Lung (tissue), 12 donors: ENCODE measurements around the gene GNA12. TPM values are rescaled to one million over a fixed set of nuclear protein-coding genes. Genes with fewer than 3 reads are reported as not detected.
"Not testable (repeated sequence)": the region's sequence is repeated elsewhere in the genome, so short reads cannot be mapped to it uniquely, and the experiment has no call there.

ENCODE experiments used
- ATAC-seq: fragments of 200-7000 bp; cut with Tn5 transposase; one replicate; pipeline ENCODE4 v1.9.1; 2020; ENCODE audit warnings: moderate number of reproducible peaks; ENCODE audit not compliant: insufficient read depth, low FRiP score
- DNase-seq, 3 donors: peaks; one replicate each; pipeline ENCODE4 v3.0.0-alpha.2; 2013 to 2017
- H3K27ac ChIP-seq, 2 donors: one replicate each; pipeline ENCODE4 v1.5.1; 2013; ENCODE audit warnings: mild to moderate bottlenecking in 2 of 2, moderate library complexity in 2 of 2, control low read depth in 1 of 2, inconsistent platforms in 1 of 2, low read depth in 1 of 2, low read length in 1 of 2
- H3K27me3 ChIP-seq, 3 donors: one replicate each; pipeline ENCODE4 v1.5.1; 2013; ENCODE audit warnings: low read length in 2 of 3; ENCODE audit not compliant: control insufficient read depth in 3 of 3, insufficient read depth in 3 of 3
- H3K36me3 ChIP-seq, 4 donors: one replicate each; pipeline ENCODE4 v1.5.1; 2013; ENCODE audit warnings: low read length in 4 of 4, mild to moderate bottlenecking in 1 of 4, moderate library complexity in 1 of 4; ENCODE audit not compliant: control insufficient read depth in 4 of 4, insufficient read depth in 4 of 4
- H3K4me1 ChIP-seq, 5 donors: one replicate each; pipeline ENCODE4 v1.5.1; 2013; ENCODE audit warnings: low read length in 5 of 5, mild to moderate bottlenecking in 2 of 5, moderate library complexity in 1 of 5; ENCODE audit not compliant: control insufficient read depth in 5 of 5, insufficient read depth in 5 of 5
- H3K4me3 ChIP-seq: one replicate; pipeline ENCODE4 v1.5.1; 2013; ENCODE audit warnings: mild to moderate bottlenecking, control low read depth, moderate library complexity
- H3K9ac ChIP-seq, 2 donors: one replicate each; pipeline ENCODE4 v1.5.1; 2013; ENCODE audit warnings: low read length in 2 of 2, control low read depth in 1 of 2; ENCODE audit not compliant: insufficient read depth in 1 of 2
- H3K9me3 ChIP-seq, 4 donors: one replicate each; pipeline ENCODE4 v1.5.1; 2013; ENCODE audit warnings: low read length in 3 of 4, mild to moderate bottlenecking in 1 of 4, moderate library complexity in 1 of 4; ENCODE audit not compliant: control insufficient read depth in 4 of 4, insufficient read depth in 3 of 4
- WGBS, 2 donors: extraction: QIAGEN DNeasy Blood & Tissue Kit; methylation state at CpG; one replicate each; pipeline ENCODE4 v1.1.7; 2013; 5-methylcytosine and 5-hydroxymethylcytosine counted together
- polyA plus RNA-seq, 2 donors: library from polyadenylated mRNA; stranded (reverse); fragments of 200-250 nt; gene quantifications; one replicate each; pipeline ENCODE4 v1.2.1, GENCODE V29; 2013
- total RNA-seq, 2 donors: library from RNA; depleted of rRNA in 1 of 2; stranded (reverse); fragments of >200 nt in 1 of 2; gene quantifications; one replicate each; pipeline ENCODE4 v1.2.1, GENCODE V29; 2014 to 2021
- TF ChIP-seq, protein P1 (sequence below): IDR thresholded peaks from 2 replicates; pipeline ENCODE4 v1.5.1; 2012; ENCODE audit warnings: mild to moderate bottlenecking; ENCODE audit errors: control extremely low read depth, extremely low read depth
- donor health status: control.
- donor health status: control.
- donor health status: Bipolar disorder and iron deficiency.
- donor health status: healthy.
- donor health status: DM: yes; HTN: yes; CAD: no.

Gene GNA12
- total and polyA plus RNA-seq, 4 donors = 11.0 to 51.9 (median 33.5) TPM

DNA sequence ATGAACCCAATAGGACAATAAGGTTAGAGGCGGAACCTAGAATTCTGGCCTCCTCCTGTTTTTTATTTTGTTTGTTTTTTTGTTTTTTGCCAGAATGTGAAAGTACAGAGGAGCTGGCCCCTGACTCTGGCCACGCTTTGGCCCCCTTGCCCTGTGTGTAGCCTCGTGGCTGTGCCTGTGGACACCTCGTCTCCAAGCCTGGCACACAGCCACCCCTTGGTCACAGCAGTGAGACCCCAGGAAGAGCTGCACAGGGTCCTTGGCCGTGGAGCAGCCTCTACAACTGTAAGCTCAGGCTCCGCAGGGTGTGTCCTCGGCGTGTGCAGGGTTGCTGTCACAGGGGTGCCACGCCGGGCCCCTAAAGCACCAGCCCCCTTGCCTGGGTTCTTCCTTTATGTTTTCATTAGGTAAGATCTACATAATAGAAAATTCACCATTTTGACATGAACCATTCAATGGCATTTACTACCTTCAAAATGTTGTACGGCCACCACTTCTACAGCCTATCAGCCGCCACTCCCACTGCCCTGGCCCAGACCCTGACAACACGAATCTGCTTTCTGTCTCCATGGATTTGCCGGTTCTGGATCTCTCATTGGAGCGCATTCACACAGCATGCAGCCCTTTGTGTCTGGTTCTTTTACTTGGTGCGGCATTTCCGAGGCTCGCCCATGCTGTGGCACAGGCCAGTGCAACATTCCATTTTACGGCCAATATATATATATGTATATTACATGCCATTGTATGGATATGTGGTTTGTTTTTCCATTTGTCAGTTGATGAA is 105.2 kb downstream of the GNA12 start:
- DNase-seq (no peak), ATAC-seq (no peak)
- Histone ChIP-seq H3K4me3 (no peak overlapping the region), H3K4me1 (peaks cover 0 to 25% (median 3%) of the 10 kb centered on the region in 5 donors), H3K36me3 (peaks cover 0 to 3% (median under 1%) of the 10 kb centered on the region in 4 donors), H3K27me3 (no peaks in the 10 kb centered on the region), H3K9me3 (no peaks in the 10 kb centered on the region), H3K9ac (no peak overlapping the region), H3K27ac (no peak overlapping the region)
- TF ChIP-seq, protein P1, sequence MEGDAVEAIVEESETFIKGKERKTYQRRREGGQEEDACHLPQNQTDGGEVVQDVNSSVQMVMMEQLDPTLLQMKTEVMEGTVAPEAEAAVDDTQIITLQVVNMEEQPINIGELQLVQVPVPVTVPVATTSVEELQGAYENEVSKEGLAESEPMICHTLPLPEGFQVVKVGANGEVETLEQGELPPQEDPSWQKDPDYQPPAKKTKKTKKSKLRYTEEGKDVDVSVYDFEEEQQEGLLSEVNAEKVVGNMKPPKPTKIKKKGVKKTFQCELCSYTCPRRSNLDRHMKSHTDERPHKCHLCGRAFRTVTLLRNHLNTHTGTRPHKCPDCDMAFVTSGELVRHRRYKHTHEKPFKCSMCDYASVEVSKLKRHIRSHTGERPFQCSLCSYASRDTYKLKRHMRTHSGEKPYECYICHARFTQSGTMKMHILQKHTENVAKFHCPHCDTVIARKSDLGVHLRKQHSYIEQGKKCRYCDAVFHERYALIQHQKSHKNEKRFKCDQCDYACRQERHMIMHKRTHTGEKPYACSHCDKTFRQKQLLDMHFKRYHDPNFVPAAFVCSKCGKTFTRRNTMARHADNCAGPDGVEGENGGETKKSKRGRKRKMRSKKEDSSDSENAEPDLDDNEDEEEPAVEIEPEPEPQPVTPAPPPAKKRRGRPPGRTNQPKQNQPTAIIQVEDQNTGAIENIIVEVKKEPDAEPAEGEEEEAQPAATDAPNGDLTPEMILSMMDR = no peak
- WGBS, 2 donors = 92 to 95% methylated on average over 19 of the region's 19 CpGs

DNA sequence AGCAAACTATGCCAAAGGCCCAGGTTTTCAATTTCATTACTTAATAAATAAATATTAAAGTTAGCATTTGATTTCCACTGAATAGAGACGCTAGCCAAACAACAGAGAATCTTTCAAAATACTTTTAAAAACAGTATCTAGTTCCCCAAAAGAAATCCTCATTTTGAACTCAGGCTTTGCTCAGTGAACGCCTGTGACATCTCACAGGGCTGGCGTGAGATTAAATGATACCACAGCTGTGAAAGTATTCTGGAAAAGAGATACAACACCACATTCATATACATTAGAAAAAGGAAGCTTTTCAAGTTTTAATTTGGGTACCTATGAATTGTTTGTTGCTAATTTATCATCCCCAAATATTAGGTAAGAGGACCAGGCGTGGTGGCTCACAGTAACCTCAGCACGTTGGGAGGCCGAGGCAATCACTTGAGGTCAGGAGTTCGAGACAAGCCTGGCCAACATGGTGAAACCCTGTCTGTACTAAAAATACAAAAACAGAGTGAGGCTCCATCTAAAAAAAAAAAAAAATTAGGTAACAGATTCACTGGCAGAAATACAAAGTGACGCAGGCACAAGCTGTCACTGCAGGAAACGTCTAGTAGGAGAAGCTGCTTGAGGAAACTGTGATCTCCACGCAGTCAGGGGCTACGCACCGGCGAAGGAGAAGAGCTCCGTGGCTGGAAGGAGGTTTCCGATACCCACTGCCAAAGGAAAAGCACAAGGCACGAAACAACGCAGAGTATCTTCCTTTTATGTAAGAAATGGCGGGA is 106.2 kb downstream of the GNA12 start:
- H3K4me1 ChIP-seq = peaks cover 0 to 26% (median 7%) of the 10 kb centered on the region in 5 donors
- no peaks in the 10 kb centered on the region for H3K9me3 ChIP-seq
- WGBS, 2 donors = 24 to 50% methylated on average over 18 of the region's 18 CpGs
- TF ChIP-seq, protein P1 = no peak
- peaks cover 0 to 4% (median 2%) of the 10 kb centered on the region in 4 donors for H3K36me3 ChIP-seq
- H3K4me3 ChIP-seq = no peak overlapping the region
- no peak overlapping the region for H3K9ac ChIP-seq
- H3K27me3 ChIP-seq = no peaks in the 10 kb centered on the region
- ATAC-seq = no peak
- peak; percentile 53 to 85 (median 78) for DNase-seq
- H3K27ac ChIP-seq = no peak overlapping the region

DNA sequence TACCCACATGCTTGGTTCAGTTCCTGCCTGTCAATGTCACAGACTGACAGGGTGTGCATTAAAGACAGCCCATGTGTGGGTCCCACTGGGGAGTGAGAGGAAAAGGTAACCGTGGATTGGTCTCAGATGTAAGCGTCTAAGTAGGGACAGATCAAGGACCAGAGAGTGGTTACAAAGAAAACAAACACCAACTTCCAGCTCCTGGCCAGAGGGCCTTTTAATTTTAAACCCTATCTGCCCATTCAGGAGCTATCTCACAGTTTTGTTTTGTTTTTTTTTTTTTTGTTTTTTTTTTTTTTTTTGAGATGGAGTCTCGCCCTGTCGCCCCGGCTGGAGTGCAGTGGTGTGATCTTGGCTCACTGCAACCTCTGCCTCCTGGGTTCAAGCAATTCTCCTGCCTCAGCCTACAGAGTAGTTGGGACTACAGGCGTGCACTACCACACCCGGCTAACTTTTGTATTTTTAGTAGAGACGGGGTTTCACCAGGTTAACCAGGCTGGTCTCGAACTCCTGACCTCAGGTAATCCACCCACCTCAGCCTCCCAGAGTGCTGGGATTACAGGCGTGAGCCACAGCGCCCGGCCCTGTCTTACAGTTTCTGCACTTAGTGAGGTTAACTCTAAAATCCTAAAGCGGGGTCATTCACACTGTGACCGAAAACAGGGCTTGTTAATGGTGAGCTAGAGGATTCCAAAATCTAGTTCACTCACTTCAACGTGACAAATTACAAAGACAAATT is 106.9 kb downstream of the GNA12 start:
- H3K9me3 ChIP-seq, H3K27ac ChIP-seq, ATAC-seq, H3K9ac ChIP-seq, H3K4me3 ChIP-seq, DNase-seq, H3K27me3 ChIP-seq, H3K36me3 ChIP-seq: not testable (repeated sequence)
- H3K4me1 ChIP-seq = peaks cover 0 to 25% (median 8%) of the 10 kb centered on the region in 5 donors
- 91% methylated on average over 15 of the region's 15 CpGs for WGBS, 2 donors
